GM10248 (cell line): ENCODE measurements around the gene FAM107B.

ENCODE experiments used
- CTCF ChIA-PET: fragments of 300-600 bp; sonication (Branson Sonifier 250); formaldehyde crosslinking; extraction: SDS; loops from one replicate; lab custom pipeline; 2021; ENCODE audit warnings: antibody characterized with exemption; lab: Yijun Ruan, JAX
- POLR2A ChIA-PET: fragments of 350-650 bp; sonication (Branson Sonifier 250); formaldehyde crosslinking; extraction: SDS; loops from one replicate; lab custom pipeline; 2020; ENCODE audit warnings: antibody characterized with exemption; lab: Yijun Ruan, JAX
- DNase-seq: peaks from one replicate; pipeline ENCODE4 v3.0.0; 2012; ENCODE audit errors: extremely low spot score
- CTCF ChIP-seq: IDR thresholded peaks from 2 replicates; pipeline ENCODE4 v1.5.1; 2012; ENCODE audit warnings: mild to moderate bottlenecking, low read depth; ENCODE audit errors: extremely low read depth, missing control alignments, control extremely low read depth

Gene FAM107B

GRCh38 chr10:14667781-14668180, 106.9 kb downstream of the FAM107B start:
- POLR2A ChIA-PET, result no interaction called here
- CTCF ChIA-PET, result interaction anchor here (1.4 kb wide), 1 partner anchor 13 kb away, joined by 4 read pairs; no protein-coding TSS in a partner anchor
- TF ChIP-seq CTCF, result no peak
- DNase-seq, result no peak

DNA sequence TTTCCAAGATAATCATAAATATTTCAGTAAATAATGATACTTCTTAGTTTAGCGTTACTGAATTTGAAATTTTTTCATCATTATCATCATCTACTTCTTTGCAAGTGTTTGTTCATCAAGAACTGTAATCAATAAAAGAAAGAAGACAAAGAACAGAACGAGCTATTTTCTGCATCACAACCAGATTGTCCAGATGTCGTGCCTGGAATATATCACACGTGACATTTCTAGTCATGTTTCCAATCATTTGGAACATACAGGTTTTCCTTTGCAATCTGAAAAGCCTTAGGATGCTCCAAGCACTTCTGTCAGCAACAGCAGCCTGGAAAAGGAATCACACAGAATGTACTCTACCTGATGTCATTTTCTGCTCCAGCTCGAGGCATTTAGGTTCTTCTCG, 107.4 kb downstream of the FAM107B start:
- POLR2A ChIA-PET, result no interaction called here

DNA sequence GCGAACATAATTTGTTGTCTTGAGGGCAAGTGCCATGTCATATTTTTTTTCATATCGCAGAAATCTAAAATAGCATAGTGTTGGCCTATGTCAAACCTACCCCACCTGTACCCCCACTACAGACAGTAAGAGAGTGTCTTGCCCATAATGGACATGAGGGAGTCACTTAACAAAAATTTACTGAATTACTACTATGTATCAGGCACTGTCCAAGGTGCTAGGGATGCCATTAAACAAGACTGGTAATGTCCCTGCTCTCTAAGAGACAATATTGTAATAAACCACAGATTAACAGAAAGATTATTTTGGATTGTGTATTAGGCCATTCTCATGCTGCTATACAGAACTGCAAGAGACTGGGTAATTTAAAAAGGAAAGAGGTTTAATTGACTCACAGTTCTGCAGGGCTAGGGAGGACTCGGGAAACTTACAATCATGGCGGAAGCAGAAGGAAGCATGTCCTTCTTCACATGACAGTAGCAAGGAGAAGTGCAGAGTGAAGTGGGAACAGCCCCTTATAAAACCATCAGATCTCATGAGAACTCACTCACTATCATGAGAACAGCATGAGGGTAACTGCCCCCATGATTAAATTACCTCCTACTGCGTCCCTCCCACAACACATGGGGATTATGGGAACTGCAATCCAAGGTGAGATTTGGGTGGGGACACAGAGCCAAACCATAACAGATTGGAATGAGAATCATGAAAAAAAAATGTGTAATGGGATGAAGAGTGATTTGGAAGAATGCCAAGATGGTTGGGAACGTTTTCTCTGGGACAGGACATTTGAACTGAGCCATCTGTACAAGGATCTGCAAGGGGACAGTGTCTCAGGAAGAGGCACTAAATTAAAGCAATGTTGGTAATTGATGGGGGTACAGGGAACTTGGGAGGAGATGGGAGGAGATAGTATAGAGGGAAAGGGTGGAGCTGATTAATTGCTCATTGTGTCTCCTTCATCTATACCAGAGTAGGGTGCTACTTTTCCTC, 108.5 kb downstream of the FAM107B start:
- POLR2A ChIA-PET, result no interaction called here
- CTCF ChIA-PET, result interaction anchor here (1.2 to 1.4 kb wide), 2 partner anchors 14 to 37 kb away, joined by 3 to 4 read pairs; no protein-coding TSS in a partner anchor

More for the DNA sequence above, 107.4 kb downstream of the FAM107B start:
- TF ChIP-seq CTCF, result no peak
- CTCF ChIA-PET, result interaction anchor here (1.2 to 1.4 kb wide), 2 partner anchors 13 to 38 kb away, joined by 3 to 4 read pairs; no protein-coding TSS in a partner anchor
- no peak for DNase-seq

GRCh38 chr10:14665304-14665703, 109.4 kb downstream of the FAM107B start:
- DNase-seq, result no peak
- ChIA-PET CTCF (no interaction called here), POLR2A (no interaction called here)
- no peak for TF ChIP-seq CTCF

More for the DNA sequence above, 108.5 kb downstream of the FAM107B start:
- no peak for TF ChIP-seq CTCF
- no peak for DNase-seq

- CTCF ChIA-PET, result no interaction called here
- no peak for DNase-seq
- TF ChIP-seq CTCF, result no peak
- POLR2A ChIA-PET, result interaction anchor here (0.6 kb wide), 1 partner anchor 365 kb away, joined by 4 read pairs; no protein-coding TSS in a partner anchor
These were observed 110.4 kb downstream of the FAM107B start for GRCh38 chr10:14664345-14664744.

DNA sequence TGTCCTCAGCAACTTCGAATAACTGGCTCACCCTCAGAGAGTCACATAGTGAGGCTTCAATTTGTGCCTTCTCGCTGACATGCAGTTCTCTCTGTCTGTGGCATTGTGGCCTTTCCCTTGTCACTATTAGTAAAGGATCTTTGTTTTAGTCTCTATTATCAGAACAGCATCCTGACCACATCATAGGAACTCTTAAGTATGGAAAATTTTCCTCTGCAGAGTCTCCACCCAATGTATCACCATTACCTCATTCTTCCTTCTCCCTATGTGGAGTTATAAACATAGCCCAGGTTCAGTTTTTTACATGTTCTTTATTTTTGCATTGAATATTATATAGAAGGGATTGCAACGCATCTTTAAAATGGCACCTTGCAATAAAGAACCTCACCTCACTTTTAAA, 112.9 kb downstream of the FAM107B start:
- no peak for TF ChIP-seq CTCF
- POLR2A ChIA-PET, result no interaction called here

More for the DNA sequence above, 112.9 kb downstream of the FAM107B start:
- CTCF ChIA-PET, result no interaction called here
- DNase-seq, result no peak
